ENCODE measurements around the gene DPF3. TPM values are rescaled to one million over a fixed set of nuclear protein-coding genes. Genes with fewer than 3 reads are reported as not detected.

Gene DPF3
- total and polyA plus RNA-seq, 7 donors: 2.3 to 25.3 (median 19.4) TPM

DNA sequence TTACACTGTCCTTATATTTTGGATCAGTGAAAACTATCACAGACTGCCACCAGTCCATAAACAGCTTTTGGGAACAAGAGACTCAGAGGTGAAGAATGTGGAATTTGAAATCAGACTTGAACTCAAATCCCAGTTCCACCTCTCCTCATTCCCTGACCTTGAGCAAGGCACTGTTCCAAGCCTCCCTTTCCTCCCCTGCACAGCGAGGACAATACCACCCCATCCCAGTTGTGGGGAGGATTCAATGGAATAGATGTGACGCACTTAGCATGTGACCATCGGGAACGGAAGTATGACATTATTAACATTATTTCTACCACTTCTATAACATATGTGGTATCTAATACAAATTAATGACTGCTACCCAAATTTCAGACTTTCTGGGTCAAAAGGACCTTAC lies 63.5 kb downstream of the DPF3 start:
- ATAC-seq: peak in 3 of 4 donors; percentile 14 to 22 (median 18)
- intact Hi-C loops (cut with DNase I): no loop called here
- no peak overlapping the region for H3K4me3 ChIP-seq
- peak overlapping the region; percentile 67 for H3K27ac ChIP-seq
- no peak for DNase-seq
- 56 to 72% (median 63%) methylated on average over 4 of the region's 4 CpGs for WGBS, 3 donors
- H3K4me1 ChIP-seq: peaks cover 27% of the 10 kb centered on the region
- H3K36me3 ChIP-seq (ENCODE audit: insufficient read depth in 1 of 2, low read depth in 1 of 2): no peaks in the 10 kb centered on the region
- no peaks in the 10 kb centered on the region for H3K27me3 ChIP-seq (ENCODE audit: insufficient read depth in 3 of 3, low read length in 2 of 3)
- no peak for TF ChIP-seq CTCF (IDR thresholded peaks at IDR 0.05)
- no peaks in the 10 kb centered on the region for H3K9me3 ChIP-seq

DNA sequence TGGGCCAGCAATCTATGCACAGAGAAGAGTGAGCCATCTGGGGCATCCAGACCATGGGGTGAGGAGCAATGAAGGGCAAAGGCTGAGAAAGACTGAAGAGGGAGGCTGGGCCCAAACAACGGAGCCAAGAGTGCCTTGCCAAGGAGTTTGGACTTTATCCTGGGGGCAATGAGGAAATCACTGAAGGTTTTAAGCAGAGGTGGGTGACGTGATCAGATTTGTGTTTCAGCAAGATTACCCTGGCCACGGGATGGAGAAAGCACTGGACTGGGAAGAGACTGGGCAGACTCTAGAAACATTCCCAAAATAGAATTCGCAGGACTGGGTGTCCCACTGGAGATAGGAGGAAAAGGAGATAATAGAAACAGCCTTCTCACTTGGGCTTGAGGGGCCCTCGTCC lies 65.3 kb downstream of the DPF3 start:
- H3K27ac ChIP-seq: peak overlapping the region; percentile 31
- H3K27me3 ChIP-seq (ENCODE audit: insufficient read depth in 3 of 3, low read length in 2 of 3): no peaks in the 10 kb centered on the region
- H3K36me3 ChIP-seq (ENCODE audit: insufficient read depth in 1 of 2, low read depth in 1 of 2): no peaks in the 10 kb centered on the region
- TF ChIP-seq CTCF (IDR thresholded peaks at IDR 0.05): no peak
- WGBS, 3 donors: 23 to 42% (median 29%) methylated on average over 5 of the region's 5 CpGs
- intact Hi-C loops (cut with DNase I): no loop called here
- peaks cover 30% of the 10 kb centered on the region for H3K4me1 ChIP-seq
- peak; percentile 63 to 86 (median 84) for ATAC-seq
- no peak overlapping the region for H3K4me3 ChIP-seq
- DNase-seq: peak in 1 of 2 donors; percentile 58
- H3K9me3 ChIP-seq: no peaks in the 10 kb centered on the region

DNA sequence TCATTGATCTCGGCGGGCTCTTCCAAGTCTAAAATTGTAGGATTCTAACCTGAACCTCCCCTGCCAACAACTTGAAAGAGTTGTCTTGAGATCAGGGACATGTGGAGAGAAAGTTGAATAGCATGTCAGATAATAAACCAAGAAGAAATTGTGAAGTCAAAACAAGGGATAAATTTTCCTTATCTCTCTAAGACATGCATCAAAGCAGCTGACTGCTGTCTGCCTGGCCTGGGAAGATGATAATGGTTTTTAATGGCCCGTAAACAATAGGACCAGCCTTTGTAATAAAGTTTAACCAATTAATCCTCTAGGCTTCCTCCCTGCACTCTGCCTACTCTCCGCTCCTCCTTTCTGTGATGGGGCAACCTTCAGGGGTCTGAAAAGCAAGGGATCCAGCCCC lies 67.9 kb downstream of the DPF3 start:
- no peaks in the 10 kb centered on the region for H3K27me3 ChIP-seq (ENCODE audit: insufficient read depth in 3 of 3, low read length in 2 of 3)
- ATAC-seq: no peak
- H3K4me3 ChIP-seq: no peak overlapping the region
- DNase-seq: no peak
- H3K9me3 ChIP-seq: no peaks in the 10 kb centered on the region
- 77 to 84% (median 79%) methylated on average over 4 of the region's 4 CpGs for WGBS, 3 donors
- H3K27ac ChIP-seq: no peak overlapping the region
- intact Hi-C loops (cut with DNase I): no loop called here
- peaks cover 21% of the 10 kb centered on the region for H3K4me1 ChIP-seq
- no peak for TF ChIP-seq CTCF (IDR thresholded peaks at IDR 0.05)
- no peaks in the 10 kb centered on the region for H3K36me3 ChIP-seq (ENCODE audit: insufficient read depth in 1 of 2, low read depth in 1 of 2)

- no peaks in the 10 kb centered on the region for H3K36me3 ChIP-seq (ENCODE audit: insufficient read depth in 1 of 2, low read depth in 1 of 2)
- no peaks in the 10 kb centered on the region for H3K27me3 ChIP-seq (ENCODE audit: insufficient read depth in 3 of 3, low read length in 2 of 3)
- H3K4me3 ChIP-seq: no peak overlapping the region
- 92 to 97% (median 96%) methylated on average over 2 of the region's 2 CpGs for WGBS, 3 donors
- no peak for DNase-seq
- TF ChIP-seq CTCF (IDR thresholded peaks at IDR 0.05): no peak
- ATAC-seq: no peak
- H3K4me1 ChIP-seq: peaks cover 16% of the 10 kb centered on the region
- no peaks in the 10 kb centered on the region for H3K9me3 ChIP-seq
- intact Hi-C loops (cut with DNase I): no loop called here
- H3K27ac ChIP-seq: no peak overlapping the region
These were observed 68.4 kb downstream of the DPF3 start for GRCh38 chr14:72825486-72825885.

- Histone ChIP-seq H3K4me3 (no peak overlapping the region), H3K27ac (no peak overlapping the region), H3K36me3 (ENCODE audit: insufficient read depth in 1 of 2, low read depth in 1 of 2) (no peaks in the 10 kb centered on the region), H3K4me1 (peaks cover 9% of the 10 kb centered on the region), H3K27me3 (ENCODE audit: insufficient read depth in 3 of 3, low read length in 2 of 3) (no peaks in the 10 kb centered on the region), H3K9me3 (no peaks in the 10 kb centered on the region)
- intact Hi-C loops (cut with DNase I): no loop called here
- no peak for TF ChIP-seq CTCF (IDR thresholded peaks at IDR 0.05)
- ATAC-seq (no peak), DNase-seq (no peak)
- WGBS, 3 donors: 38 to 47% (median 45%) methylated on average over 2 of the region's 2 CpGs
These were observed 69.8 kb downstream of the DPF3 start for GRCh38 chr14:72824051-72824450.
